ENCODE results near the gene MYO15B. TPM values are rescaled to one million over a fixed set of nuclear protein-coding genes. Genes with fewer than 3 reads are reported as not detected.

The MYO15B gene
- total RNA-seq, 1 donor from 2014 or later, result 4.3 TPM

GRCh38 chr17:75662511-75662910, 74.9 kb downstream of the MYO15B start:
- Histone ChIP-seq H3K4me3 (ENCODE audit: low read depth, low read length) (no peak overlapping the region), H3K36me3 (ENCODE audit: control insufficient read depth, insufficient read depth, low read length) (peaks cover 1% of the 10 kb centered on the region), H3K27me3 (ENCODE audit: control insufficient read depth, insufficient read depth, low read length) (no peaks in the 10 kb centered on the region)
- no peak for TF ChIP-seq CTCF (IDR thresholded peaks at IDR 0.05; ENCODE audit: insufficient read depth, low read length, poor library complexity, severe bottlenecking)
- DNase-seq (ENCODE audit: low read depth), result no peak

GRCh38 chr17:75664099-75664549, 76.5 kb downstream of the MYO15B start:
- no peaks in the 10 kb centered on the region for H3K36me3 ChIP-seq (ENCODE audit: control insufficient read depth, insufficient read depth, low read length)
- DNase-seq (ENCODE audit: low read depth), result no peak
- H3K27me3 ChIP-seq (ENCODE audit: control insufficient read depth, insufficient read depth, low read length), result no peaks in the 10 kb centered on the region
- no peak for TF ChIP-seq CTCF (IDR thresholded peaks at IDR 0.05; ENCODE audit: insufficient read depth, low read length, poor library complexity, severe bottlenecking)
- H3K4me3 ChIP-seq (ENCODE audit: low read depth, low read length), result no peak overlapping the region

GRCh38 chr17:75665981-75666380, 78.4 kb downstream of the MYO15B start:
- H3K4me3 ChIP-seq (ENCODE audit: low read depth, low read length), result peak overlapping the region; percentile 91
- TF ChIP-seq CTCF (IDR thresholded peaks at IDR 0.05; ENCODE audit: insufficient read depth, low read length, poor library complexity, severe bottlenecking), result no peak
- no peaks in the 10 kb centered on the region for H3K36me3 ChIP-seq (ENCODE audit: control insufficient read depth, insufficient read depth, low read length)

GRCh38 chr17:75666959-75667790, 79.6 kb downstream of the MYO15B start, which contains the start of the genes RECQL5 and SAP30BP:
Gene RECQL5, minus strand, starts transcription at chr17:75667154. Its CDS starts 597 bp downstream, at chr17:75666557.
Gene SAP30BP, plus strand, starts transcription at chr17:75667338. Its CDS starts 35 bp downstream, at chr17:75667373.
- DNase-seq (ENCODE audit: low read depth), result peak; percentile 85
- no peaks in the 10 kb centered on the region for H3K36me3 ChIP-seq (ENCODE audit: control insufficient read depth, insufficient read depth, low read length)
- TF ChIP-seq CTCF (IDR thresholded peaks at IDR 0.05; ENCODE audit: insufficient read depth, low read length, poor library complexity, severe bottlenecking), result no peak

More at GRCh38 chr17:75665981-75666380, 78.4 kb downstream of the MYO15B start:
- no peaks in the 10 kb centered on the region for H3K27me3 ChIP-seq (ENCODE audit: control insufficient read depth, insufficient read depth, low read length)
- DNase-seq (ENCODE audit: low read depth), result no peak

GRCh38 chr17:75667825-75668224, 80.2 kb downstream of the MYO15B start:
- Histone ChIP-seq H3K36me3 (ENCODE audit: control insufficient read depth, insufficient read depth, low read length) (no peaks in the 10 kb centered on the region), H3K27me3 (ENCODE audit: control insufficient read depth, insufficient read depth, low read length) (no peaks in the 10 kb centered on the region), H3K4me3 (ENCODE audit: low read depth, low read length) (peak overlapping the region; percentile 91)
- TF ChIP-seq CTCF (IDR thresholded peaks at IDR 0.05; ENCODE audit: insufficient read depth, low read length, poor library complexity, severe bottlenecking), result no peak
- DNase-seq (ENCODE audit: low read depth), result no peak

More at GRCh38 chr17:75666959-75667790, 79.6 kb downstream of the MYO15B start, which contains the start of the genes RECQL5 and SAP30BP:
- Histone ChIP-seq H3K27me3 (ENCODE audit: control insufficient read depth, insufficient read depth, low read length) (no peaks in the 10 kb centered on the region), H3K4me3 (ENCODE audit: low read depth, low read length) (peak within 1 kb of the TSS; percentile 91)

Measured in kidney epithelial cell (primary cell).